HEK293 (cell line): ENCODE results near the gene FAM171A2.

Source experiments
- CTCF ChIA-PET: fragments of 350-600 bp; formaldehyde crosslinking; extraction: SDS; loops from one replicate; lab custom pipeline; 2021; ENCODE audit warnings: antibody characterized with exemption; lab: Yijun Ruan, JAX
- POLR2A ChIA-PET: fragments of 300-600 bp; formaldehyde crosslinking; extraction: SDS; loops from one replicate; lab custom pipeline; 2020; ENCODE audit warnings: antibody characterized with exemption, inconsistent platforms; lab: Yijun Ruan, JAX
- H3K27ac ChIP-seq: fragments of 200-500 bp; sonication (Bioruptor generic); 2 replicates; pipeline ENCODE4 v1.5.1; 2014; ENCODE audit warnings: low read depth, low read length, control low read depth, inconsistent platforms; ENCODE audit errors: extremely low read depth
- H3K36me3 ChIP-seq, 2 experiments: fragments of 200-500 bp in 1 of 2; sonication (Bioruptor generic) in 1 of 2; 1 replicate in 1 of 2; 2 replicates in 1 of 2; pipeline ENCODE4 v1.5.1; 2014 to 2017; ENCODE audit warnings: inconsistent platforms in 2 of 2, low read length in 2 of 2; ENCODE audit not compliant: control insufficient read depth in 2 of 2, insufficient read depth in 1 of 2
- H3K4me1 ChIP-seq: fragments of 200-500 bp; sonication (Bioruptor generic); 2 replicates; pipeline ENCODE4 v1.5.1; 2014; ENCODE audit warnings: mild to moderate bottlenecking, low read length, inconsistent platforms; ENCODE audit not compliant: control insufficient read depth, insufficient read depth
- H3K4me3 ChIP-seq: 2 replicates; pipeline ENCODE4 v1.5.1; 2011; ENCODE audit warnings: low read depth, mild to moderate bottlenecking, control low read depth, low read length, moderate library complexity
- H3K9me3 ChIP-seq: fragments of 200-500 bp; sonication (Bioruptor generic); 2 replicates; pipeline ENCODE4 v1.5.1; 2014; ENCODE audit warnings: low read depth, low read length, inconsistent platforms; ENCODE audit not compliant: control insufficient read depth, insufficient read depth
- CTCF ChIP-seq: fragments of 450-650 bp; formaldehyde crosslinking; IDR thresholded peaks from 2 replicates; pipeline ENCODE4 v1.5.1; 2016; ENCODE audit warnings: missing biosample characterization, missing genetic modification characterization
- GLIS1 ChIP-seq: fragments of 450-650 bp; formaldehyde crosslinking; IDR thresholded peaks from 2 replicates; pipeline ENCODE4 v1.5.1; 2016; ENCODE audit warnings: missing biosample characterization, missing genetic modification characterization
- GLIS2 ChIP-seq: fragments of 450-650 bp; formaldehyde crosslinking; IDR thresholded peaks from 2 replicates; pipeline ENCODE4 v1.5.1; 2016; ENCODE audit warnings: missing biosample characterization, missing genetic modification characterization
- KLF8 ChIP-seq: fragments of 450-650 bp; formaldehyde crosslinking; IDR thresholded peaks from 2 replicates; pipeline ENCODE4 v1.5.1; 2016; ENCODE audit warnings: missing biosample characterization, missing genetic modification characterization
- OSR2 ChIP-seq: fragments of 450-650 bp; formaldehyde crosslinking; IDR thresholded peaks from 2 replicates; pipeline ENCODE4 v1.5.1; 2016; ENCODE audit warnings: missing biosample characterization, missing genetic modification characterization
- PATZ1 ChIP-seq: fragments of 450-650 bp; formaldehyde crosslinking; IDR thresholded peaks from 2 replicates; pipeline ENCODE4 v1.5.1; 2016; ENCODE audit warnings: missing biosample characterization, missing genetic modification characterization
- SCRT2 ChIP-seq: fragments of 450-650 bp; formaldehyde crosslinking; IDR thresholded peaks from 2 replicates; pipeline ENCODE4 v1.5.1; 2016; ENCODE audit warnings: missing biosample characterization, missing genetic modification characterization
- SP7 ChIP-seq: fragments of 450-650 bp; formaldehyde crosslinking; IDR thresholded peaks from 2 replicates; pipeline ENCODE4 v1.5.1; 2016; ENCODE audit warnings: missing biosample characterization, missing genetic modification characterization
- ZBTB17 ChIP-seq: fragments of 450-650 bp; formaldehyde crosslinking; IDR thresholded peaks from 2 replicates; pipeline ENCODE4 v1.5.1; 2016; ENCODE audit warnings: missing biosample characterization, missing genetic modification characterization
- ZFP37 ChIP-seq: fragments of 450-650 bp; formaldehyde crosslinking; IDR thresholded peaks from 2 replicates; pipeline ENCODE4 v1.5.1; 2016; ENCODE audit warnings: missing biosample characterization, missing genetic modification characterization
- ZFP69B ChIP-seq: fragments of 450-650 bp; formaldehyde crosslinking; IDR thresholded peaks from 2 replicates; pipeline ENCODE4 v1.5.1; 2016; ENCODE audit warnings: missing biosample characterization, missing genetic modification characterization
- ZIC2 ChIP-seq: fragments of 450-650 bp; formaldehyde crosslinking; IDR thresholded peaks from 2 replicates; pipeline ENCODE4 v1.5.1; 2016; ENCODE audit warnings: missing biosample characterization, missing genetic modification characterization
- ZNF138 ChIP-seq: fragments of 450-650 bp; formaldehyde crosslinking; IDR thresholded peaks from 2 replicates; pipeline ENCODE4 v1.5.1; 2016; ENCODE audit warnings: missing biosample characterization, missing genetic modification characterization, borderline replicate concordance
- ZNF18 ChIP-seq: fragments of 450-650 bp; formaldehyde crosslinking; IDR thresholded peaks from 2 replicates; pipeline ENCODE4 v1.5.1; 2016; ENCODE audit warnings: missing biosample characterization, missing genetic modification characterization
- ZNF19 ChIP-seq: fragments of 450-650 bp; formaldehyde crosslinking; IDR thresholded peaks from 2 replicates; pipeline ENCODE4; 2016; ENCODE audit warnings: missing biosample characterization, missing genetic modification characterization, low read depth
- ZNF2 ChIP-seq: fragments of 450-650 bp; formaldehyde crosslinking; IDR thresholded peaks from 2 replicates; pipeline ENCODE4 v1.5.1; 2016; ENCODE audit warnings: missing biosample characterization, missing genetic modification characterization
- ZNF202 ChIP-seq: fragments of 450-650 bp; formaldehyde crosslinking; IDR thresholded peaks from 2 replicates; pipeline ENCODE4 v1.5.1; 2016; ENCODE audit warnings: missing biosample characterization, missing genetic modification characterization, borderline replicate concordance
- ZNF23 ChIP-seq: fragments of 450-650 bp; formaldehyde crosslinking; IDR thresholded peaks from 2 replicates; pipeline ENCODE4 v1.5.1; 2016; ENCODE audit warnings: missing biosample characterization, missing genetic modification characterization, borderline replicate concordance
- ZNF311 ChIP-seq: fragments of 450-650 bp; formaldehyde crosslinking; IDR thresholded peaks from 2 replicates; pipeline ENCODE4 v1.5.1; 2017; ENCODE audit warnings: missing biosample characterization, missing genetic modification characterization, borderline replicate concordance
- ZNF391 ChIP-seq: fragments of 450-650 bp; formaldehyde crosslinking; IDR thresholded peaks from 2 replicates; pipeline ENCODE4 v1.5.1; 2016; ENCODE audit warnings: low read depth, missing biosample characterization, missing genetic modification characterization, borderline replicate concordance
- ZNF394 ChIP-seq: fragments of 450-650 bp; formaldehyde crosslinking; IDR thresholded peaks from 2 replicates; pipeline ENCODE4 v1.5.1; 2016; ENCODE audit warnings: missing biosample characterization, missing genetic modification characterization, mild to moderate bottlenecking, moderate library complexity, borderline replicate concordance
- ZNF561 ChIP-seq: fragments of 450-650 bp; IDR thresholded peaks from 2 replicates; pipeline ENCODE4 v1.5.1; 2018; ENCODE audit warnings: missing biosample characterization, missing genetic modification characterization, borderline replicate concordance
- ZNF600 ChIP-seq: fragments of 450-650 bp; formaldehyde crosslinking; IDR thresholded peaks from 2 replicates; pipeline ENCODE4 v1.5.1; 2016; ENCODE audit warnings: missing biosample characterization, missing genetic modification characterization
- ZNF654 ChIP-seq: fragments of 450-650 bp; formaldehyde crosslinking; IDR thresholded peaks from 2 replicates; pipeline ENCODE4 v1.5.1; 2016; ENCODE audit warnings: low read depth, missing biosample characterization, missing genetic modification characterization
- ZNF658 ChIP-seq: fragments of 450-650 bp; formaldehyde crosslinking; IDR thresholded peaks from 2 replicates; pipeline ENCODE4; 2016; ENCODE audit warnings: missing biosample characterization, missing genetic modification characterization
- ZNF660 ChIP-seq: fragments of 450-650 bp; IDR thresholded peaks from 2 replicates; pipeline ENCODE4 v1.5.1; 2018; ENCODE audit warnings: missing biosample characterization, mild to moderate bottlenecking, missing genetic modification characterization
- ZNF692 ChIP-seq: fragments of 450-650 bp; formaldehyde crosslinking; IDR thresholded peaks from 2 replicates; pipeline ENCODE4 v1.5.1; 2016; ENCODE audit warnings: missing biosample characterization, missing genetic modification characterization
- ZSCAN18 ChIP-seq: fragments of 450-650 bp; formaldehyde crosslinking; IDR thresholded peaks from 2 replicates; pipeline ENCODE4 v1.5.1; 2016; ENCODE audit warnings: missing biosample characterization, missing genetic modification characterization

Gene FAM171A2

GRCh38 chr17:44350733-44351226, 12.9 kb downstream of the FAM171A2 start:
- POLR2A ChIA-PET: interaction anchor here (0.7 to 1.6 kb wide), 2 partner anchors 130 to 144 kb away, joined by 4 read pairs; no protein-coding TSS in a partner anchor
- no peak overlapping the region for H3K27ac ChIP-seq
- H3K4me3 ChIP-seq: no peak overlapping the region
- no peaks in the 10 kb centered on the region for H3K9me3 ChIP-seq
- CTCF ChIA-PET: interaction anchor here (0.7 to 3.0 kb wide), 22 partner anchors 9 to 407 kb away, joined by 3 to 21 read pairs (median 6); partner anchors contain the start of genes ASB16 and FAM171A2
- H3K4me1 ChIP-seq: no peaks in the 10 kb centered on the region
- peaks cover 0 to 55% of the 10 kb centered on the region in 2 experiments; a peak in 1 of 3 replicates for H3K36me3 ChIP-seq
- peak; percentile 49 for TF ChIP-seq ZBTB17
- TF ChIP-seq ZNF23 (tag by site-specific recombination): no peak
- no peak for TF ChIP-seq ZNF561 (tag by site-specific recombination)
- TF ChIP-seq PATZ1 (tag by site-specific recombination): peak; percentile 36; the same call in 1 of the 2 replicates
- no peak for TF ChIP-seq ZNF202 (tag by site-specific recombination)
- no peak for TF ChIP-seq ZNF311 (tag by site-specific recombination)
- peak; percentile 26; the same call in 1 of the 2 replicates for TF ChIP-seq ZFP69B (tag by site-specific recombination)
- TF ChIP-seq ZFP37: 0 out of 2 replicates have a peak, but pooled peaks have one; percentile 54
- TF ChIP-seq CTCF: peak; percentile 86
- peak; percentile 27; the same call in 1 of the 2 replicates for TF ChIP-seq KLF8 (tag by site-specific recombination)
- TF ChIP-seq ZNF394 (tag by site-specific recombination): peak; percentile 23; the same call in 1 of the 2 replicates
- no peak for TF ChIP-seq ZNF18 (tag by site-specific recombination)
- peak; percentile 54 for TF ChIP-seq GLIS2 (tag by site-specific recombination)
- peak; percentile 36; the same call in 1 of the 2 replicates for TF ChIP-seq GLIS1
- TF ChIP-seq ZNF654: peak; percentile 65
- no peak for TF ChIP-seq ZNF19 (tag by site-specific recombination)
- TF ChIP-seq ZNF692: 0 out of 2 replicates have a peak, but pooled peaks have one; percentile 42
- 0 out of 2 replicates have a peak, but pooled peaks have one; percentile 34 for TF ChIP-seq ZNF391 (tag by site-specific recombination)
- 0 out of 2 replicates have a peak, but pooled peaks have one; percentile 21 for TF ChIP-seq SP7 (tag by site-specific recombination)
- TF ChIP-seq ZNF658 (tag by site-specific recombination): no peak
- peak; percentile 36; the same call in 1 of the 2 replicates for TF ChIP-seq ZNF600 (tag by site-specific recombination)
- TF ChIP-seq ZNF2 (tag by site-specific recombination): peak; percentile 99
- TF ChIP-seq ZNF660 (tag by site-specific recombination): 0 out of 2 replicates have a peak, but pooled peaks have one; percentile 27
- no peak for TF ChIP-seq ZNF138
- TF ChIP-seq SCRT2: peak; percentile 77
- TF ChIP-seq ZSCAN18 (tag by site-specific recombination): no peak
- peak; percentile 72 for TF ChIP-seq ZIC2 (tag by site-specific recombination)
- TF ChIP-seq OSR2: 0 out of 2 replicates have a peak, but pooled peaks have one; percentile 23
